ENCODE results near the gene PI4KB. TPM values are rescaled to one million over a fixed set of nuclear protein-coding genes. Genes with fewer than 3 reads are reported as not detected.

PI4KB gene
- total RNA-seq, 1 experiment from 2014 or later = 62.8 TPM

- Histone ChIP-seq H3K4me1 (ENCODE audit: insufficient read depth, low read length, poor library complexity, severe bottlenecking) (no peaks in the 10 kb centered on the region), H3K27me3 (replicated peaks; ENCODE audit: insufficient read depth, low read depth, low read length, poor library complexity) (no peaks in the 10 kb centered on the region), H3K27ac (ENCODE audit: low read depth, low read length, poor library complexity, severe bottlenecking) (no peak overlapping the region), H3K4me3 (ENCODE audit: low read depth, low read length, poor library complexity, severe bottlenecking) (no peak overlapping the region), H3K36me3 (ENCODE audit: insufficient read depth, low read length, poor library complexity, severe bottlenecking) (peaks cover 81% of the 10 kb centered on the region), H3K9me3 (ENCODE audit: low read depth, low read length, poor library complexity, severe bottlenecking) (no peaks in the 10 kb centered on the region)
- TF ChIP-seq CTCF (conservative IDR thresholded peaks at IDR 0.05; ENCODE audit: low read depth, low read length) = no peak
- no peak for TF ChIP-seq EZH2 (IDR thresholded peaks at IDR 0.05; ENCODE audit: borderline replicate concordance, low read depth, low read length, poor library complexity, severe bottlenecking)
- no peak for DNase-seq (ENCODE audit: low spot score)
- ChIA-PET CTCF (no interaction called here), POLR2A (ENCODE audit: low non-redundant PET) (no interaction called here)
- intact Hi-C loops (cut with micrococcal nuclease; ENCODE audit: unreplicated experiment) = no loop called here
- no TSS peak for BruUV-seq (replicated peaks)
Measured at GRCh38 chr1:151290709-151291303, 36.4 kb downstream of the PI4KB start.

GRCh38 chr1:151289991-151290708 is 37.1 kb downstream of the PI4KB start:
- H3K27ac ChIP-seq (ENCODE audit: low read depth, low read length, poor library complexity, severe bottlenecking) = no peak overlapping the region
- POLR2A ChIA-PET (ENCODE audit: low non-redundant PET) = no interaction called here
- no peak for TF ChIP-seq EZH2 (IDR thresholded peaks at IDR 0.05; ENCODE audit: borderline replicate concordance, low read depth, low read length, poor library complexity, severe bottlenecking)
- no peak for TF ChIP-seq CTCF (conservative IDR thresholded peaks at IDR 0.05; ENCODE audit: low read depth, low read length)
- intact Hi-C loops (cut with micrococcal nuclease; ENCODE audit: unreplicated experiment) = no loop called here
- no peaks in the 10 kb centered on the region for H3K4me1 ChIP-seq (ENCODE audit: insufficient read depth, low read length, poor library complexity, severe bottlenecking)
- no peak overlapping the region for H3K4me3 ChIP-seq (ENCODE audit: low read depth, low read length, poor library complexity, severe bottlenecking)
- no TSS peak for BruUV-seq (replicated peaks)
- H3K9me3 ChIP-seq (ENCODE audit: low read depth, low read length, poor library complexity, severe bottlenecking) = no peaks in the 10 kb centered on the region
- CTCF ChIA-PET = no interaction called here
- no peak for DNase-seq (ENCODE audit: low spot score)
- peaks cover 77% of the 10 kb centered on the region for H3K36me3 ChIP-seq (ENCODE audit: insufficient read depth, low read length, poor library complexity, severe bottlenecking)
- no peaks in the 10 kb centered on the region for H3K27me3 ChIP-seq (replicated peaks; ENCODE audit: insufficient read depth, low read depth, low read length, poor library complexity)

GRCh38 chr1:151289080-151289935 is 37.9 kb downstream of the PI4KB start:
- BruUV-seq (replicated peaks) = no TSS peak
- Histone ChIP-seq H3K36me3 (ENCODE audit: insufficient read depth, low read length, poor library complexity, severe bottlenecking) (peaks cover 69% of the 10 kb centered on the region), H3K27ac (ENCODE audit: low read depth, low read length, poor library complexity, severe bottlenecking) (no peak overlapping the region), H3K4me1 (ENCODE audit: insufficient read depth, low read length, poor library complexity, severe bottlenecking) (no peaks in the 10 kb centered on the region), H3K4me3 (ENCODE audit: low read depth, low read length, poor library complexity, severe bottlenecking) (no peak overlapping the region), H3K9me3 (ENCODE audit: low read depth, low read length, poor library complexity, severe bottlenecking) (no peaks in the 10 kb centered on the region), H3K27me3 (replicated peaks; ENCODE audit: insufficient read depth, low read depth, low read length, poor library complexity) (no peaks in the 10 kb centered on the region)
- POLR2A ChIA-PET (ENCODE audit: low non-redundant PET) = interaction anchor here (0.7 kb wide), 1 partner anchor 94 kb away, joined by 3 read pairs; no protein-coding TSS in a partner anchor
- intact Hi-C loops (cut with micrococcal nuclease; ENCODE audit: unreplicated experiment) = no loop called here
- CTCF ChIA-PET = no interaction called here
- no peak for DNase-seq (ENCODE audit: low spot score)
- TF ChIP-seq EZH2 (IDR thresholded peaks at IDR 0.05; ENCODE audit: borderline replicate concordance, low read depth, low read length, poor library complexity, severe bottlenecking) = no peak
- TF ChIP-seq CTCF (conservative IDR thresholded peaks at IDR 0.05; ENCODE audit: low read depth, low read length) = no peak
